SK-N-SH (cell line): ENCODE measurements around the gene MS4A4A.

Experiments
- GABPA ChIP-seq: IDR thresholded peaks from 2 replicates; pipeline ENCODE4 v1.4.0; 2012; ENCODE audit warnings: low read depth, mild to moderate bottlenecking
- NFIC ChIP-seq: IDR thresholded peaks from 2 replicates; pipeline ENCODE4 v1.4.0; 2012; ENCODE audit warnings: borderline replicate concordance
- POLR2AphosphoS5 ChIP-seq: IDR thresholded peaks from 2 replicates; pipeline ENCODE4 v1.6.1; 2012; ENCODE audit warnings: low read depth, low read length
- RFX5 ChIP-seq: IDR thresholded peaks from 2 replicates; pipeline ENCODE4 v1.6.1; 2012; ENCODE audit warnings: mild to moderate bottlenecking, improper control_type of control experiment, low read length
- SMC3 ChIP-seq: IDR thresholded peaks from 2 replicates; pipeline ENCODE4 v1.6.1; 2012; ENCODE audit warnings: low read depth, low read length, improper control_type of control experiment
- YY1 ChIP-seq: IDR thresholded peaks from 2 replicates; pipeline ENCODE4 v1.4.0; 2012; ENCODE audit warnings: low read depth, mild to moderate bottlenecking
- TF ChIP-seq, protein P1 (sequence below): fragments of 150-350 bp; IDR thresholded peaks from 2 replicates; pipeline ENCODE4 v1.6.1; 2016; ENCODE audit warnings: mild to moderate bottlenecking, low read depth, low read length
- TF ChIP-seq, protein P2 (sequence below): fragments of 200-600 bp; sonication (generic); IDR thresholded peaks from 2 replicates; pipeline ENCODE4 v1.6.1; 2017; ENCODE audit warnings: antibody characterized with exemption, mild to moderate bottlenecking, moderate library complexity

DNA sequence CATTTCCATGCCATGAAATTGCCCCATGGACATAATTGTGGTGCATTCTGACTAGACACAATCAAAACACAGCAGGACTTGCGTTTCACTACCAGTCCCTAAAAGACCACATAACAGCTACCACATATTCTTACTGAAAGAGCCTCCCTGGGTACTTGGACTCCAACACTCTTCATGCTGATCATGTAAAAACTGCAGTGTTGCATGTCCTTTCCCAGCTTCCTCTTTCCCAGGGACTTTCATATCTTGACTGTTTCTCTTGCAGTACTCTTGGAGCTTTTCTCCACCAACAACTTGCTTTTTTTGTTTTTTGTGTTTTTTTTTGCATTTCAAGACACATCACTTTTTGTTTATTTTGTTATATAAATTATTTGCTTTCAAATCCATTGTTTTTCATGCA, 69.5 kb downstream of the MS4A4A start:
- TF ChIP-seq, protein P1, sequence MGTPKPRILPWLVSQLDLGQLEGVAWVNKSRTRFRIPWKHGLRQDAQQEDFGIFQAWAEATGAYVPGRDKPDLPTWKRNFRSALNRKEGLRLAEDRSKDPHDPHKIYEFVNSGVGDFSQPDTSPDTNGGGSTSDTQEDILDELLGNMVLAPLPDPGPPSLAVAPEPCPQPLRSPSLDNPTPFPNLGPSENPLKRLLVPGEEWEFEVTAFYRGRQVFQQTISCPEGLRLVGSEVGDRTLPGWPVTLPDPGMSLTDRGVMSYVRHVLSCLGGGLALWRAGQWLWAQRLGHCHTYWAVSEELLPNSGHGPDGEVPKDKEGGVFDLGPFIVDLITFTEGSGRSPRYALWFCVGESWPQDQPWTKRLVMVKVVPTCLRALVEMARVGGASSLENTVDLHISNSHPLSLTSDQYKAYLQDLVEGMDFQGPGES = no peak
- TF ChIP-seq, protein P2, sequence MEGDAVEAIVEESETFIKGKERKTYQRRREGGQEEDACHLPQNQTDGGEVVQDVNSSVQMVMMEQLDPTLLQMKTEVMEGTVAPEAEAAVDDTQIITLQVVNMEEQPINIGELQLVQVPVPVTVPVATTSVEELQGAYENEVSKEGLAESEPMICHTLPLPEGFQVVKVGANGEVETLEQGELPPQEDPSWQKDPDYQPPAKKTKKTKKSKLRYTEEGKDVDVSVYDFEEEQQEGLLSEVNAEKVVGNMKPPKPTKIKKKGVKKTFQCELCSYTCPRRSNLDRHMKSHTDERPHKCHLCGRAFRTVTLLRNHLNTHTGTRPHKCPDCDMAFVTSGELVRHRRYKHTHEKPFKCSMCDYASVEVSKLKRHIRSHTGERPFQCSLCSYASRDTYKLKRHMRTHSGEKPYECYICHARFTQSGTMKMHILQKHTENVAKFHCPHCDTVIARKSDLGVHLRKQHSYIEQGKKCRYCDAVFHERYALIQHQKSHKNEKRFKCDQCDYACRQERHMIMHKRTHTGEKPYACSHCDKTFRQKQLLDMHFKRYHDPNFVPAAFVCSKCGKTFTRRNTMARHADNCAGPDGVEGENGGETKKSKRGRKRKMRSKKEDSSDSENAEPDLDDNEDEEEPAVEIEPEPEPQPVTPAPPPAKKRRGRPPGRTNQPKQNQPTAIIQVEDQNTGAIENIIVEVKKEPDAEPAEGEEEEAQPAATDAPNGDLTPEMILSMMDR = no peak
- TF ChIP-seq YY1 (no peak), POLR2AphosphoS5 (no peak), SMC3 (no peak), GABPA (no peak), NFIC (no peak), RFX5 (no peak)
